Right renal pelvis (tissue), 4 donors: ENCODE data around the gene ELMO1. TPM values are rescaled to one million over a fixed set of nuclear protein-coding genes. Genes with fewer than 3 reads are reported as not detected.

Experiments
- DNase-seq, 4 donors: peaks; one replicate each; pipeline ENCODE4 v3.0.0-alpha.2; 2013; ENCODE audit warnings: low read depth in 4 of 4, low spot score in 3 of 4, missing footprints in 1 of 4
- polyA plus RNA-seq, 4 donors: library from polyadenylated mRNA; unstranded; fragments of 120-200 nt; gene quantifications; one replicate each; pipeline ENCODE4 v1.2.1, GENCODE V29; 2013; ENCODE audit not compliant: insufficient read length in 4 of 4

Gene ELMO1
- polyA plus RNA-seq, 4 donors: 9.9 to 14.6 (median 11.3) TPM

DNA sequence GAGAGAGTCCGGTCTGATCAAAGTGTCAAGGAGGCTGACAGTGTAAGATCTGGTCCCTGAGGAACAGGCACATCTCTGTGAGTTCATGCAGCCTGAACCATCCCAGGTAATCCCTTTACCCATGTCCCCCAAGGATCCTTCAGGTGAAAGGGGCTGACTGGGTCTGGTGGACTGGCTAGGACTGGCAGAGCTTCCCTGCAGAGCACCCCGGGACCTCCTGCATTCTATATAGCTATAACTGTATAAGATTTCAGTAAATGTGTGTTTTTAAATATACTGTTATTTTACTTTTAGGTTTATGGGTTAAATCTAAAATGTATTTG, 246.8 kb downstream of the ELMO1 start:
- no peak for DNase-seq

DNA sequence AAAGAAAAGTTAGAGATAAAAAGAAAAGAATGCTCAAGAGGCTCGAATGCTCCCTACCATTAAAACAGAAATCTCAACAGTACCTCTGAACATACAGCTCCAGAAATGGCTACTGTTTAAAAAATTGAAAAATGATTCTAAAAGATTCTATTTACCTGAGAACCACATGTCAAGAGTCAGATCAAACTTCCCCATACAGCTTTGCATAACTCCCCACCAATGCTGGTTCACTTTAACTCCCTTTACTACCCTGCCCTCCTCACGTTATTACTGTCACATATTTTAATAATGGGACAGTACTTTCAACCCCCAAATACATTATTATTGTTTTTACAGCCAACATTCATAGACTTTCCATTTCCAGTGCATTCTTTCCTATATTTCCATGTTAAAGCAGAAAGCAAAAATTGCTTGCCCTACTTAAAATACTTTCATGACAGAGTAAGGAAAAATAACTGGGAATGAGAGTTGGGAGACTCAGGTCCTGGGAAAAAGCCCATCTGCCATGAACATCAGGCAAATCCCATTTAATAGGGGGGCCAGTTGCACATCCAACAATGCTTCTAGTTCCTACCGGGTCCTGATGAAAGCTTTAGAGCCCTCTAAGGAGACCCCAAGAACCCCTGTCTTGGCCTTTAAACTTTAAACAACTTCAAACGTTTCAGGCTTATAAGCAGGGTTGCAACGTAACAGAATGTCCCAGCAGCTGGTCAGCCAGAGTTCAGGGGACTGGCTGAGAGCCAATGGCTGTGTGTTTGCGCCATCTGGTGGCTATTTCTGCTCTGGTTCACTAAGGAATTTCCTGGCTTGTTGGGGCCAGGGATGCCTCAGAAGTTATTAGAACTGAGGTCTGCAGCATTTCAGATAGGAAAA, 247.4 kb downstream of the ELMO1 start:
- peak; percentile 72 to 80 (median 78) for DNase-seq

DNA sequence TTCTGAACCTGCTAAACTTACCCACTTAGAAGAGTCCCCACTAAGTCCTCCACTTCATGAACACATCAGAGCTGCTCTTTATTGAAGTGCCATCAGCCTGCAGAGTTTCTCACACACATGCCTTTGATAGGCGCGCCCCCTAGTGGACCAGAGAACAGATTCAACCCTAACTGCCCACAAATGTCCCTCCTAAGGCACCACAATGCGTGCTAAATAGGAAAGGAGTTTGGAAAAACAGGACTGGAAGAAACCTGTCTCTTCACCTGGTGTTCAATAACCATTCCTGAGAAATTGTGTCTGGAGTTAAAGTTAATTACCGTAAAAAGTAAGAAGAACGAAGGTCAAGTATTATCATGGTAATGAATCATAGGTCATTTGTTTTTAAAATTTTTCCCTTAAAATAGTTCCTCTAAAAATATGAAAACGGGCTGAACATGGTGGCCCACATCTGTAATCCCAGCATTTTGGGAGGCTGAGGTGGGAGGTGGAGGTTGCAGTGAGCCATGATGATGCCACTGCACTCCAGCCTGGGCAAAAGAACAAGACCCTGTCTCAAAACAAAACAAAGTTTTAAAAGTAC, 249.7 kb downstream of the ELMO1 start:
- DNase-seq: peak; percentile 69 to 76 (median 71)

DNA sequence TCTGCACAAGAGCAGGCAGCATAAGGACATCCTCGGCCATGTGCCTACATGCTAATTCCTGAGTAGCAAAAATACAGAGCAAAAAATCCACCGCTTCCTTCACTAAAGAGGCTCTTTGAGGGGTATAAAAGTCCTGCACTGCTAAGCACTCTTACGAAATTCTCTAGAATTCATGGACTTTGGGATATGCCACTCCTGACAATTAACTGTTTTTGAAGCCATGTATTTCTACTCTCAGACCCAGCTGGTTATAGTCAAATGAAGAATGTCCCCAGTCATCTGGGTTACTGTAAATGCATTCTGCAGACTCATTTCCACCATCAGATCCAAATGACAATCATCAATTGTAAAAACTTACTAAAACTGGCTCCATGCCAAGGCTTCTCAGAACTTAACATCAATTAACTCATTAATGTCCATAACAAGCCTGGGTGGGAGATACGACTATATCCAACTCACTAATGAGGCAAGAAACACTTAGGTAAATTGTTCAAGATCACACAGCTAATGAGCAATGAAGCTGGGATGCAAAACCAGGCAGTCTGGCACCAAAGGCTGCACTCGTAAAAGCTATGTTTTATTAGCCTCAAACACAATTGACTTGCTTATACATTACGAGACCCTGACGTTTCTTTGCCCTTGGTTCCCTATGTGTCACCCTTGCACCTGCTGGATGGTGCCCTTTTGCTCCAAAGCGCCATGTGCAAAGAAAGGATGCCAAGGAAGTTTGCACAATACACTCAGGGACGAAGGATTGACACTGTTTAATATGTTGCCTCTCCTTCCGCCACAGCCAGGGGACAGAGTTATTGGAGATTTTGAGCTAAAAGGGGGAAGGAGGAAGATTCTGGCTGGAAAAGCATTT, 250.4 kb downstream of the ELMO1 start:
- no peak for DNase-seq

DNA sequence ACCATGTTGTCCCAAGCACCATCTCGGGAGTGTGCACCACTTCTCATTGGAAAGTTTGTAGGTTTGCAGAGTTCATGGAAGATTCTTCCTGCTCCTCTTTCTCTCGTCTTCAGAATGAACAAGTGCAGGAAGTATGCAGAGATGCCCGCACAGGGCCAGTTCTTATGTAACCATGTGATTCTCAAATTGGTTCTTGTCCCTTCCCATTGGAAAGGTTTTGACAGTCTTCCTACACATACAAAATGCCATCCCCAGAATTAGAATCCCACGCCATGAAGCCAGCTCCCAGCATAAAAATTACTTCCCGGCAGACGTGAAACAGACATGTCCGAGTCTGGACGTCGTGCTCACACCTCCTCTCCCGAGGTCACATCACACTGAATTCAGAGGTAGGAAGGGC, 251.6 kb downstream of the ELMO1 start:
- DNase-seq: no peak

DNA sequence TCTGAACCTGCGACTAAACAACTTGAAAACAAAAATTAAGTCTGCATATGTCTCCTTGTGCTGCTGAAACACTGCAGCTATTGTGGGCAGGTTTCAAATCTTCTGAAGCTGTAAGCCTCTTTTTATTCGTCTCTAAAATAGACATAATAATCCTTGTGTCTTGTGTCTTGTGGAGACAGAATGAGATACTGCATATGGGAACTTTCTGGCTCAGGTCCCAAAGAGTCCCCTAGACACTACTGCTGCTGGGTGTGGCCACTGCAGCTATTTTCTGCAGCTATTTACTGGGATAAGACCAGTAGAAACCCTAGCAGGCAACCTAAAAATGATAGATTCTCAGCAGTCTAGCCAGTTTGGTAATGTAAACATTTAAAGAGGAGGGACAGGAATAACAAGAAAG, 252.0 kb downstream of the ELMO1 start:
- no peak for DNase-seq

DNA sequence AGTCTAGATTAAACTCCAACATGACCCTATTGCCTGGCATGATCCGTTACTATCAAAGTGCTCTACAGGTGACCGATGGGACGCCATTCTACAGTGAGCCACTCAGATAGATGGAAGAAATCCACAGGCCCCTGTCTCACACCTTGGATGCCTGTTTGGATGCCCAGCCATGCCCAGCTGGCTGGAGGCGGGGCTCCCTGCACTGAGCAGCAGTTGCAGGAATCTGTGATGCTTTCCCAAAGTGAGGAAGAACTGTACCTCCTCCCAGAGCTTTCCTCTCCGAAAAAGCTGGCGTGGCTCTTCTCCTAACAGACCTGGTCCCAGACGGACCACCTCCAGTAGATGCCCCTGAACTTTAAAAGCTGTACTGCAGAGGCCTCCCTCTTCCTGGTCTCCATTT, 253.3 kb downstream of the ELMO1 start:
- DNase-seq: no peak

DNA sequence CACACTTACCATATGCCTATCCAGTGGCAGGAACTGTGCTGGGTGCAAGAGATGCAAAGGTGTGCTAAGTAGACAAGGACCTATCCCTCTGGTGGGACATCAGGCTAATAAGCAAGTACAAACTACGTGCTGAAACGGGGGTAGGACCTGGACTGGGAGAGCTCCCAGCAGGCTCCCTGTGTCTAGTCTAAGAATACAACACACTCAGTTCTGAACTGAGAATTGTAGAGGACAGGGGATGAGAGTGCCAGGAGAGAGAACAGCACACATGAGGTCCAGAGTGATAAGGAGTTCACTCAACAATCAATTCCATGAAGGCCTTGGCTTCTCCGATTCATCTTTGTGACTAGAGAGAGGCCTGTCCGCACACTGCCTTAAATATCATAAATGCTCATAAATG, 253.7 kb downstream of the ELMO1 start:
- DNase-seq: no peak

DNA sequence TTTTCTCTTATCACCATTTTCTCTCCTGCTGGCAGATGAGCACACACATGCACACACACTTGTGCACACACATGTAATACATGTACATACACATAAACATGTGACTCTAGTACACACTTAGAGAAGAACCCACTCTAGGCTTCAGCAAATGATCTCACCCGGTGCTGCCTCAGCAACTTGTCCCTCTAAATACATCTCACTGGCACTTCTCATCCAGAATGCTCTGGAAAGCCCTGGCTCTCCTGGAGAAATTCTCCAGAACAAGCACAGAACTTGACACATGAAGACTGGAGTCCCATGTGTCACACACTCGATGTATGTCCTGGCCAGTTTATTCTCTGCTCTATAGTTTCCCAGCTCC, 254.9 kb downstream of the ELMO1 start:
- DNase-seq: no peak

DNA sequence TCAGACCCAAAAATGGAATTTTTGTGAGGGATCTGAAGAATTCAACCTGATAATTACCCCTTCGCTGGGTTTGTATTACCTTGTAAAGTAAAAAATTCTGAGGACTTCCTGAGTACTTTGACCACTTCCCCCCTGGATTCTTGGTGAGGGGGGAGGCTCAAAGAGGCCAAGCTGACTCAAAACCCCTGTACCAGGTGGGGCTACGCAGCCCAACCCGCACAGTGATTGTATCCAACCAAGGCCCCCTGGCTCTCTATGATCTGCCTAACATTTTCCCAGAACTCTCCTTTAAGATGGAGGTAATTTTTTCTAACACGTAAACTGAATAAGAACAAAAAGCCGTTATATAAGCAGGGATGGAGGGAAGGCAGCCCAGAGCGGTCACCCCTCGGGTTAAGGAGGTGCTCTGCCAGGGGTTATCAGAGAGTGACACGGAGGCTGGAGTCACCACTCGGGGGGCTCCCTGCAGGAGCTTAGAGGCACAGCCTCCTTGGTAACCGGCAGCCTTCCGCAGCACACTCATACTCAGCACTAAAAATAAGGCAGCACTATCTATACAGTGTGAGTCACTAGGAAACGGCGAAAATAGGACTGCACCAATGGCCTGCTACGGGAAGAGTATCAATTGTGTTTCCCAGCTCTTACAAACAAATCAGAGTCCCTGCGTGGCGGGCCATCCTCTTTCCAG, 255.4 kb downstream of the ELMO1 start:
- DNase-seq: no peak

DNA sequence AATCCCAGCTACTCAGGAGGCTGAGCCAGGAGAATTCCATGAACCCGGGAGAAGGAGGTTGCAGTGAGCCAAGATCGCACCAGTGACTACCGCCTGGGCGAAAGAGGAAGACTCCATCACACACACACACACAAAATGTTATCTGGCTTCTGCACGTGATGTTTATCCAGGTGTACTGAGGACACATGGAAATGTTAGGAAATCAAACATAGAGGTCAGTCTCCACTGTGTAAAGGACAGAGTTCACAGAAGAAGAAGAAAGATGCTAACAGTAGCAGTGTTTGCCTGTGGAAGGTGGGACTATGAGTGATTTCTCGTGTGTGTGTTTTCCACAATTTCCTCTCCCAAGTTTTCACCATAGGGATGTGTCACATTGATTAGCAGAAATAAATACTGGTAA, 256.9 kb downstream of the ELMO1 start:
- no peak for DNase-seq

DNA sequence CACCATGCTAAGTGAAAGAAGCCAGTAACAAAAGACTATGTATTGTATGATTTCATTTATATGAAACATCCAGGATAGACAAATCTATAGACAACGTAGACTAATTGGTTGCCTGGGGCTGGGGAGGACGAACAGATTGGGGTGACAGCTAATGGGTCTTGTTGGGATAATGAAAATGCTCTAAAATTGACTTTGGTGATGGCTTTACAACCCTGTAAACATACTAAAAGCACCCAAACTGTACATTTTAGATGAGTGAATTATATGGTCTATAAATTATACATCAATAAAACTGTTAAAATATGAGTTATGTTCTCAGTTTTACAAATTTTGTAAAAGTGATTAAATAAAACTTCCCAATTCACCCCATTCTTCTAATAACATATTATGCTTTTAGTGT, 261.5 kb downstream of the ELMO1 start:
- no peak for DNase-seq

DNA sequence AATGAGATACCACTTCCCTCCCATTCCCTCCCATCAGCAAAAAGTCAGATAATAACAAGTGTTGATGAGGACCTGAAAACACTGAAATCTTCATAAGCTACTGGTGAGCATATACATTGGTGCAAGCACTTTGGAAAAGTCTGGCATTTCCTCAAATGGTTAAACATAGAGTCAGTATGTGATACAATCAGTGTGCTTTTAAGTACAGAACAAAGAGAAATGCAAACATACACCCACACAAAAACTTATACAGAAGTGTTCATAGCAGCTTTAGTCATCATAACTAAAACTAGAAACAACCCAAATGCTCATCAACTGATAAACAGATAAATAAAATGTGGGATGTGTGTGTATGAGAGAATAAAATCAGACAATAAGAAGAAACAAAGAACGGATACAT, 261.9 kb downstream of the ELMO1 start:
- no peak for DNase-seq

DNA sequence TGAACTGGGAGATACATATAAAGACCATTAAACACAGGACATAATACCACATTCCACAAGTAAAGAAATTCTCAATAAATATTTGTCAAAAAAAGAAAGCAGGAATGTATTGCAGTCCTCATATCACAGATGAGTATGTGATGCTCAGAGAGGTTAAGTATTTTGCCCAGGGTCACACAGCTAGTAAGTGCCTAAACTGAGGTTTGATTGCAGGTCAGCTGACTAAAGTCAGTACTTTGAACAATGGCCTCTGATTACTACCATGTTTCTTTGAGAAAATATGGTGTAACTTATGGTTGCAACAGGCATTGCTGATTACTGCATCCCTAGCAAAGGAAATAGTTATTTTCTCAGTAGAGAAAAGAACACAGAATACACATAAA, 267.1 kb downstream of the ELMO1 start:
- no peak for DNase-seq

DNA sequence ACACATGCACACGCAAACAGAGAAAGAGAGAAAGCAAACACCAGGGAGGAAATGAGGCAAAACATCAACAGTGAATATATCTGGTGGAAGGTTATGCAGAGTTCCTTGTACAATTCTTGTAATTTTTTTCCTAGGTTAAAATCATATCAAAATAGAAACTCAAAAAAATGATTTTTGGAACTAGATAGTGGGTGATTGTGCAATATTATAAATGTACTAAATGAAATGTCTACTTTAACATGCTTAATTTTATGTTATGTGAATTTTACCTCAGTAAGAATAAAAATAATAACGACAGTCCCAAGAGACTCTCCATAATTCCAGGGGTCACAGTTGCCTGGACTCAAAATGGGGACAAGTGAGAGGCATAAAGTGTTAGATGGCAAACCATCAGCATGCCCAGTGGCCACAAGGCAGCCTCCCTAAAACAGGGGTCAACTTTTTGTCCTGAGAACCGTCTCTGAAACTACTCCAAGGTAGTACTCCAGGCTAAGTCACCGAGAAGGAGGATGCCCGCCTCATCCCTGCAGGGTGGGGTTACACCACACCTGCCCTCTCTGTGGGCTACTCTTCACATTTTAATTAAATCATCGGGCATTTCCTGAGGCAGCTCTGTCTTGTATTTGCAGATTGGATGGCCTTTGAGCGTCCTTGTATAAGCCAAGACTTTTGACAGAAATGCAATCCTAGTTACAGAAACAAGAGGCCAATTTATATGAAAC, 267.7 kb downstream of the ELMO1 start:
- DNase-seq: no peak

DNA sequence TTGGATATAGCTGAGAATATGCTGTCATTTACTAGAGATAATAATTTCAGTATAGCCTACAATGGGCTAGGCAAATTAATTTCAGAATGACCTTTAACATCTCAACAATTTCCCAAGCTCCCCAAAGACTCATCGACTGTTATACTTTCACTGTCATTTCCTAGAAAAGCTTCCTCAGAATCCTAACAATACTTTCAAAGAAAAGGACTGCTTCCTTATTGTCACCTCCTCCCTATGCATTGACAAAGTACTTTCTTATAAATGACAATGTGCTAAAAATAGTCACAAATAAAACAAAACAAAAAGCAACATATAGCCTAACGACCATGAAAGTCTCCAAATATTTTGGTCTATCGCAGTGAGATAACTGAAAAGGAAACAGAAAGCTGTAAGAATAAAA, 272.6 kb downstream of the ELMO1 start:
- no peak for DNase-seq

DNA sequence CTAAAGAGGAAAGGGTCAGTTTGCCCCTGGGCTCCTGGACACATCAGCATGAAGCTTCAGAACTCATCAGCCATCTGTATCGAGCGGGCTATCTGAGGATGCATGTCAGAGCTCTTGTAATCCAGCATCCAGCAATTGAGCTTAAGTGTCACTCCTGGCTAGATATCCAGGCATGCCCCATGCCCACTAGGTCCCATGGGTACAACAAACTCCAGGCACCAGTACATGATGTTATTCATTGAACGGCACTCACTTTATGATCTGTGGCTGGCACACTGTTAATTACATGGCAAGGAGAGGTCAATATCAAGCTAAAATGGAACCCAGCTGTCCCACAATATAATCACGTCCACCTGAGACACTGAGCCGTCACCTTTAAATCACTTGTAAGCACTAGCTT, 274.2 kb downstream of the ELMO1 start:
- no peak for DNase-seq

DNA sequence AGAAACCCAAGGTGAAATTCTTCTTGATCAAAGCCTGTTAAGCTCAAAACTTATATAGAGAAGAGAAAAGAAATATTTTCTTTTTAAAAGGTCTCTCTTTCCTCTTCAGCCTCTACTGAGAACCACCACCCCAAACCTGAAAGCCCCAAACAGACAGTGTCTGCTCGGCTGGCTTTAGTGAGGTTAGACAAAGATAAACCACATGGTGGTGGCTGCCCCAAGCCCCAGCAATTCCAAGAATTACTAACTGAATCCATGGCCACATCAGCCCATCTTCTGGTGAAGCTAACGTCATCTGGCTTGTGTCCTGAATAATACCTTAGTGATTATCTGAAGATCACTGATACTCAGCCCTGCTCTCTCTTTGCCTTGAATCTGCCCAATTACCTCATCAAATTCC, 275.0 kb downstream of the ELMO1 start:
- no peak for DNase-seq

DNA sequence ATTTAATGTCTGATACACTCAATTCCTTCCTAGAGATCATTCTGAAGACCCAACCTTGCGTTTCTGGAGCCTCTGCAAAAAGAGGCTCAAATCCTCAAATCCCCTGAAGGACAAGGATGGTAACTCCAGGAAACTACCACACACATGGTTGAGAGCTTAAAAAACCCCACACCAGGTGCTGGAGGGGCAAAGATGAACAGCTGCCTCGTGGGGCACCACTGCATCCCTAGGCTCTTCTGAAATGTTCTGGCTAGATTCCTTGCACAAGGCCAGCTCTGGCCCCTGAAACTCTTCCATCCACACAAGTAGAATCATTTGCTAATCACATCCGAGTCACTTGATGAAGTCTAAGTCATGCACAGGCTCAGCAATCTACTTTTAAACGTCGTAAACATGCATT, 286.6 kb downstream of the ELMO1 start:
- no peak for DNase-seq

DNA sequence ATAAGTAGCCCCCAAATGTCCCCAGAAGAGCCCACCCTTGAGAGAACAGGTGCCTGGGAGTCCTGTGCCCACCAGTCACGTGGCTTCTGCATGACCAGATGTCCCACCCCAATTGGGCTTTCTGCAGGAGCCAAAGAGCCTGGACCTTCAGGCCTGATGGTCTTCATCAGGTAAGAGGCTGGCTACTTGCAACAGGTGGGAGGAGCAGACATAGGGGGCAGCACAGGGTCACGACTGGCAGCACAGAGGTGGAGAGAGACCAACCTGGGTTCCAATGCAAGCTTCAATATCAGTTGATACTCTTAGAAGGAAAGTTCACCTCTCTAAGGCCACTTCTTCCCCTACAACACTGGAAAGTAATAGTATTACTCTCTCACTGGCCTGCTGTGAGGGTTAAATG, 288.0 kb downstream of the ELMO1 start:
- no peak for DNase-seq

DNA sequence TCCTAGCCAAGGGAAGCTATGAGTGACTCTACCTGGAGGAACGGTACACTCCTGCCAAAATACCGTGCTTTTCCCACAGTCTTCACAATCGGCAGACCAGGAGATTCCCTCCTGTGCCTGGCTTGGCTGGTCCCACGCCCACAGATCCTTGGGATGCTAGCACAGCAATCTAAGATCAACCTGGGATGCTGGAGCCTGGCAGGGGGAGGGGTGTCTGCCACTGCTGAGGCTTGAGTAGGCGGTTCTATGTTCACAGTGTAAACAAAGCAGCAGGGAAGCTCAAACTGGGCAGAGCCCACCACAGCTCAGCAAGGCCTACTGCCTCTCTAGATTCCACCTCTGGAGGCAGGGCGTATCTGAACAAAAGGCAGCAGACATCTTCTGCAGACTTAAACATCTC, 295.3 kb downstream of the ELMO1 start:
- DNase-seq: no peak
